Endometrial microvascular endothelial cells (primary cell): ENCODE data around the gene PACSIN1. TPM values are rescaled to one million over a fixed set of nuclear protein-coding genes. Genes with fewer than 3 reads are reported as not detected.

Source experiments
- in situ Hi-C: cut with HindIII; loops from 2 replicates; pipeline ENCODE4 v1.10.0; 2017; ENCODE audit warnings: low sequenced_read_pairs, low pct_unique_long_range_greater_than_20kb; ENCODE audit errors: inconsistent ontology term
- total RNA-seq: library from RNA; depleted of rRNA; stranded (reverse); fragments of >200 nt; gene quantifications from one replicate; pipeline ENCODE4 v1.2.3, GENCODE V29; 2015; ENCODE audit errors: inconsistent ontology term

Gene PACSIN1
- total RNA-seq, 1 donor from 2014 or later, result not detected

GRCh38 chr6:34511214-34511914 is 45.5 kb downstream of the PACSIN1 start:
- in situ Hi-C loops, result no loop called here

DNA sequence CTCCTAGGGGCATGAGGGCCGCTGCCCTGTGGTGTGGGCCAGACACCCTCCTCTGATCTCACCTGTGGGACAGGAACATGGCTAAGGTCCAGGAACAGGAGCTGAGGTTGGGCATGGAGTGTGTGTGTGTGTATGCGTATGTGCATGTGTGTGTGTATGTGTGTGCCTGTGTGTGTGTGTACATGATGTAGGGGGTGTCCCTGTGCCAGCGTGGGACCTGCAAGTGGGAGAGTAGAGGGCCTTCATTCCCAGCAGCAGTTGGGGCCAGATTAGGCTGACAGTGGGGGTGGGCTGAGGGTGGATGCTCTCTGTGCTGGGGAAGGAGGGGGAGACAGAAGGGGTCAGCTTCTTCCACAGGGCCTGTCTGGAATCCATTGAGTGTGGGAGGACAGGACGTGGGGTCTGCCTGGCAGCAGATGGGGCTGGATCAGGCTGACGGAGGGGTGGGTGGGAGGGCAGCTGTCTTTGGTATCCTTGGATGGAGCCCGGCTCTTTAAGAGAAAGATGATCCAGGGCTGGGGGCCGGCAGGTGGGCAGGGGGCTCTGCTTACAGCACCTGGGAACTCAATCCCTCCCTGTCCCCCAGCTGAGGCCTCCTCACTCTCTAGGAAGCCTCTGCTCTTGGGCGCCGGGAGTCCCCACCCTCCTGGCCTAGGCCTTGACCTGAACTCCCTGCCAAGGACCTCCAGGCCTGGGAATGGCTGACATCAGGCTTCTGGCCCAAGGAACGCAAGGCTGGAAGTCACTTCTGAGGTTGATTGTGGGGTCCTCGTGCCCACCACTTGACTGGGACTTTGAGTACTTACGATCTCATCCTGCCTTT is 46.2 kb downstream of the PACSIN1 start:
- in situ Hi-C loops, result no loop called here

DNA sequence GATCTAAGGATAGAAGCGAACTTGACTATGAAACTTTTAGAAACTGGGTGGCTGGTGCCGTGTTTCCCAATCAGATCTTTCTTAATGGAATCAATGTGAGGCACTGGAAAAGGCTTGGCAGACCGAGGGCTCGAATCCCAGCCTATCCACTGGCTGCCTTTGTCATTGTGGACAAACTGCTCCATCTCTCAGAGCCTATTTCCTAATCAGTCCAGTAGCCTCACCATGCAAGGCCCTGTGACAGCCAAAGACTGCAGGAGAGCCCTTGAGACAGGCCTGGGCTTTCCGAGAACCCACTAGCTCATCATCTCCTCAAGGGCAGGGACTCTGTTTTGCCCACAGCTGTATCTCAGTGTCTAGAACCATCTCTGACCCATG is 46.9 kb downstream of the PACSIN1 start:
- in situ Hi-C loops, result no loop called here

- in situ Hi-C loops, result no loop called here
Observed at GRCh38 chr6:34513646-34514045, 47.8 kb downstream of the PACSIN1 start.

DNA sequence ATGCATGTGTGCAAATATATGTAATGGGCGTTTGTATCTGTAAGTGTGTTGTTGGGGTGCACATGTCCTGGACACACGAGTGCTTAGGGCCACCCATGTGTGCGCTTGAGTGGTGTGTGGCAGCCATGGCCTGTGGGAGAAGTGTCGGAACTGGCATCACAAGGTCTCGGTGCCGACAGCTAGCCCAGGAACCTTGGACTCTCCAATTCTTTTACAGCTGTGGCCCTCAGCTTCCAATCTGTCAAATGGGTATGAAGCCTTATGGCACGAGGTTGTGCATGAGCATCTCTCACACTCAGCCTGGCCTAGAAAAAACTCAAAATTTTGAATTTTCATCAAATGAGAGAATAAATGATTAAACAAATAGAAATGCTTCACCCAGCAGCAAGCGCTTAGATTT is 48.2 kb downstream of the PACSIN1 start:
- in situ Hi-C loops, result no loop called here

DNA sequence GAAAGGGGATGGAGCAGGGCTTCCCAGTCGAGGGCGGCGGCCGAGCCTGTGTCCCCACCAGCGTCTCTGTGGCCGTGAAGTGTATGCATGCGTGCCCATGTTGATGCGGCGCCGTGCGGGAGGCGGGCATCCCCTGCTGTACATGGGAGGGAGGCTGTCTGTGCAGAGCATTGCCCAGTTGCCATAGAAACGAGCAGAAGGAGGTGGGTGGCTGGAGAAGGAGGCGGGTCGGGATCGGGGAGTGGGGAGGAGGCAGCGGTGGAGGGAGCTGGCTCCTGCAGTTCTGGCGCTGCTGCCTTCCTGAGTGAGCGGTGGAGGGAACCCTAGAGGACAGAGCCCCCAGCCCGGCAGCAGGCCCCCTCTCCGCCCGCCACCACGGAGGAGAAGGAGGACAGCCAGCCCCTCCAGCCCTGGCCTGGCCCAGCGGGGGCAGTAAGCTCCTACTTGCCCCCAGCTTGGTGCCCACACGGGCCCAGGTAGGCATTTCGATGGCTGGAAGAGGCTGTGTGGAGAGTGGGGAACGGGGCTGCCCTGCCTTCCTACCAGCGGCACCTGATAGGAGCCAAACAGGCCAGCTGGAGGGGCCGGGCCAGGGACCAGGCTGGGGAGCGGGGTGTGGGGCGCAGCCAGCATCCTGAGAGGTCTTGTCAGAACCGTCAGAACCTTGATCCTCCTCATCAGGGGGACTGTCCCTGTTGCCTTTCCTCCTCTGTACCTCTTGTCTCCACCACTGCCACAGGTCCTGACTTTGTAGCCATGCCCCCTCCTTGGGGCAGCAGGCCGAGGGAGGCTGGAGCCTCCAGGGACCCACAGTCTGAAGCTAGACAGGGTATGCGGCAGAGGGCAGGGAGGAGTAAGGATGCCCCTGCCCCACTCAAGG is 49.0 kb downstream of the PACSIN1 start:
- in situ Hi-C loops, result no loop called here

DNA sequence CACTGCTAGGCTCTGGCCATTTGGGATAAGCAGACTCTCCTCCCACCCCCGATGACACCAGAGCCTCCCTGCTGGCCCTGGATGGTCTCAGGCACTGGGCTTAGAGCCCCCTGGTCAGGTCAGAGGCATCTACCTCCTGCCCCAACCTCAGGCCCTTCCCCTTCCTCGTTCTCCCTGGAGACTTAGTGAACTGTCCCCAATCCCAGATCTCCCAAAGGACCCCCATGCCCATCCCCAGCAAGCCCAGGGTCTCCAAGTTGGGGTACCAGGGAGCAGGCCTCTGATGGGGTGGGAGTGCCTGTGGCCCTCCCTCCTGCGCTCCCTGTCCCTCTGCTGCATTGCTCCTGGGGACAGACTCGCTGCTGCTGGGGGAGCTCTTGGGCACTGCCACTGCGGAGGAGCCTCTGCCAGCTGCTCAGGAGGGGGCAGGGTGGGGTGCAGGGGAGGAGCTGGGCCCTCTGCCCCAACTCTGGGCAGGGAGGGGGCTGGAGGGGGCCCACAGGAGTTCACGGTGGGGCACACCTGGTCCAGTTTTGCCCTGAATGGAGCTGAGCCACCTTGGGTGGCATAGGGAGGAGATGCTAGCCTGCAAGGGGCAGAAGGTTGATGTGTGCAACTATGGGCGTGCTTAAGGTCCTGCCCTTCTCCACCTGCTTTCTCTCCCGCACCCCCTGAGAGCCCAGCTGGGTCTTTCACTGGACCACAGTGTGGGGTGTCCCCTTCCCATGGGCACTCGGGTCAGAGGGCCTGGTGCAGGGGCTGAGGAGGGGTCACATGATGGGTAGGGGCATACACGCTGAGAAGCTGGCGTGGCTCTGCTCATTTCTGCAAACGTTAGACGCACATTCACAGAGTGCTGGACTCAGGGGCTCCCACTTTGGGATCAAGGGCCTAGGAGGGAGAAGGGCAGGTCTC is 49.9 kb downstream of the PACSIN1 start:
- in situ Hi-C loops, result no loop called here

DNA sequence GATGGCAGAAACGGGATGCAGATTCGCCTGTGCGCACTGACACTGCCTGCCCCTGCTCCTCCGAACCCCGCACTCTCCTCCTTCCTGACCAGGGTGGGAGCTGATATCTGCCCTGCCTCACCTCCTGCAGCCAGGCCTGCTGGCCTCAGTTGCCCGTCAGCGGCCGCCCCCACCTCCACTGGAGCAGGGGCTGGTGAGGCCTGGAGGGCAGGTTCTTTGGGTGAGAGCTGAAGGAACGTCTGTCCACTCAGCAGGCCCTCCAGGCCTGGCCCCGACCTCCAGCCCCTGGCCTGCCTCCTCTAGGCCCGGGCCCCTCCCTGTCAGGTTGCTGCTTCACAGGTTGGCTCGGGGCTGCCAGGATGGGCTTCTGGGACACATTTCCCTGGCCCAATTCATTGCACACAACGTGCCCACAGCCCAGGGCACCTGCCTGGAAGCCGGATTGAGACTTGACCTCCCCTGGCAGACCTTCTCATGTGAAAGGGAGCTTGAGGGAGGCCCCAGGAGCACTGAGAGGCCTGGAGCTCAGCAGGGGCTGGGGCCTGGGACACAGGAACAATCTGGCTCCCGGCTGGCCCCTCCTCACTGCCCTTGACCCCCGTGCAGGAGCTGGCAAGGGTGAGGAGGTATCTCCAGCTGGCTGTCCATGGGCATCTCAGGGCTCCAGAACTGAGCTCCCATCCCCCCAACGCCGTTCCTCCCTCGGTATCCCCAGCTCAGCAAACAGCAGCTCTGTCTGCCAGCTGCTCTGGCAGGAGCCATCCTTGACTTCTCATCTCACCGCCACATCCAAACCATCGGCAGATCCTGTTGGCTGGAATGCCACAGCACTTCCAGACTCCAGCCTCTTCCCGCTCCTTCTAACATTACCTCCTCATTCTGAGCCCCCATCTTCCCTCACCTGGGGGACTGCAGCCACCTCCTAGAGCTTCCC is 50.8 kb downstream of the PACSIN1 start:
- in situ Hi-C loops, result no loop called here

DNA sequence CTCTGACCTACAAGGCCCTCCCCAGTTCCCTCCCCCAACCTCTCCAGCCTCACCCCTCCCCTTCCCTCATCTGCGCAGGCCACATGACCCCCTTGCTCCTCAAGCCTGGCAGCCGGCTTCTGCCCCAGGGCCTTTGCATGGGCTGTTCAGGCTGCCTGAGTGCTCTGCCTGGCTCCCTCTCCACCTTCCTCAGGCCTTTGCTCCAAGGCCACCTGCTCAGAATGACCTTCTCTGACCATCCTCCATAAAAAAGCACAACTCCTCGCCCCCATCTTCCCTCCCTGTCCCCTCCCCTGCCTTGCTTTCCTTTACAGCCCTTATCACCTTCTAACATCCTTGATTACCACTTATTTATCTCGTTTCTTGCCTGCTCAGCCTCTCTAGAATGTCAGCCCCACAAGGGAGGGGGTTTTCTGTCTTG is 51.6 kb downstream of the PACSIN1 start:
- in situ Hi-C loops, result no loop called here

DNA sequence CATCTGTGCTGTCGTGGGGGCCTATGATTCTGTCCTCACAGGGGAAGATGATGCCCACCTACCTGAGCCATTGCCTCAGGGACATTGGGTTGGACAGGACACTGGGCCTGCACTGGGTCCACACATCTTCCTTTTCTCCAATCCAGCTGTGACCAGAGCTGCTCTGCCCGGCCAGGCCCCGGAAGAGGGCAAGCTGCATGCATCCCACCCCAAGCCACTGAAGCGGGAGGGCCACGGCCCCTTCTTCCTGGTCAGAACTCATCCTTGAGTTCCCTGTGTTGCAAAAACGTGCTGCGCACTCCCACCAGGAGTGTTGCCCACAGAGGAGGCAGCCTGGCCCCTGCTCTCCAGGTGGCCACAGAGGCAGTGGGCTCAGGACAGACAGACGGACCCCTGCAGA is 52.1 kb downstream of the PACSIN1 start:
- in situ Hi-C loops, result no loop called here

DNA sequence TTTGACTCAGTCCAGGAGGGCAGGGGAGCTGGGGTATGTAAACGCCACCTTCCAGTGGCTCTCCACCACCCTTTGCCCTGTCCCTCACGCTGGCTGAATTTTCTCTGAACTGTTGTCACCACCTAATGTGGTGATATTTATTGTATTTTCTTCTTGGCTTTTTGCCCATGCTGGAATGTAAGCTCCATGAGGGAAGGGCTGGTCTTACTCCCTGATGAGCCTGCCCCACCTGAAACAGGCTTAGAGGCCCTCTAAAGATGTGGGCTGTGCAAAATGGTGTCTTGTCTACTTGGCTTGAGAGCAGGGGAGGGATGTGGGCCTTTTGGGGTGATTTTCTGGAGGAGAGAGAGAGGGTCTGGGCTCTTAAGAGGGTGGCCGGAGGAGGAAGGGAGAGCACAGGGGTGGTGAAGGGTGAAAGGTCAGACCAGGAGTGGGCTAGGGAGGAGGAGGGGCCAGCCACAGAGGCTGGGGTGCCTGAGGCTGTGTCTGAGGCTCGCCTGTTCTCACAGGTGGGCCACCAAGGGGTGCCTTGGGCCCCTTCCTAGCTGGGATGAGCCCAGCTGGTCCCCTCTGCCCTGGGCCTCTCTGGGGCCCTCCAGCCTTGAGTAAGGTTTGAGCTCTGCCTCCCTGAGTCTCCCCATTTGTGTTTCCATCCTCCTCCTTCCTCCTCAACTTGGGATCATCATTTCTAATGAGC is 52.9 kb downstream of the PACSIN1 start:
- in situ Hi-C loops, result no loop called here

DNA sequence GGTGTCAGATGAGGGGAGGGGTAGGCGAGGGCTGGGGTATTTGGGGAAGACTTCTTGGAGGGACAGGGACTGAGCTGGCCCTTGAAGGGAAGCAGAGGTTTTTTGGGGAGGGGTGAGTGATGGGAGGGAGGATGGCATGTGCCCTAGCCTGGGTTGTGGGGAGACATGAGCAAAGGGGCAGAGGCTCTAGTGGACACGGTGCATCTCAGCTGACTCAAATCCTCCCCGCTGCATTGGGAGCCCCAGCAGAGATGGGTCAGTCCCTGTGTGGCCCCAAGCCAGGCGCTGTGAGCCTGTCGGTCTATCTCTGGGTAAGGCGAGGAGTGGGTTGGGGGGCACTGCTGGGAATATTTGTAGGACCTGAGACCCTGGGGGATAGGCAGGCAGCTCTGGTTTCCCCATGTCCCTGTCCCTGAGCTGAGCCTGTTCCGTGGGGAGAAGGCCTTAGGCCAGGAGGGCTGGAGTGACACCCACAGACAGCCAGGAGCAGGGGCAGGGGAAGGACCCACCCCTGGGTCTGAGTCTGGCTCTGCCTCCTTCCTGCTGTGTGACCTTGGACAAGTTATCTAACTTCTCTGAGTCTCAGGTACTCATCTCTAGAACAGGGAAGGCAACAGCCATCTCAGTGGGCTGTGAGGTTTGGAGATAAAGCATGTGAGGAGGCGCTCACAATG is 54.2 kb downstream of the PACSIN1 start:
- in situ Hi-C loops, result no loop called here

DNA sequence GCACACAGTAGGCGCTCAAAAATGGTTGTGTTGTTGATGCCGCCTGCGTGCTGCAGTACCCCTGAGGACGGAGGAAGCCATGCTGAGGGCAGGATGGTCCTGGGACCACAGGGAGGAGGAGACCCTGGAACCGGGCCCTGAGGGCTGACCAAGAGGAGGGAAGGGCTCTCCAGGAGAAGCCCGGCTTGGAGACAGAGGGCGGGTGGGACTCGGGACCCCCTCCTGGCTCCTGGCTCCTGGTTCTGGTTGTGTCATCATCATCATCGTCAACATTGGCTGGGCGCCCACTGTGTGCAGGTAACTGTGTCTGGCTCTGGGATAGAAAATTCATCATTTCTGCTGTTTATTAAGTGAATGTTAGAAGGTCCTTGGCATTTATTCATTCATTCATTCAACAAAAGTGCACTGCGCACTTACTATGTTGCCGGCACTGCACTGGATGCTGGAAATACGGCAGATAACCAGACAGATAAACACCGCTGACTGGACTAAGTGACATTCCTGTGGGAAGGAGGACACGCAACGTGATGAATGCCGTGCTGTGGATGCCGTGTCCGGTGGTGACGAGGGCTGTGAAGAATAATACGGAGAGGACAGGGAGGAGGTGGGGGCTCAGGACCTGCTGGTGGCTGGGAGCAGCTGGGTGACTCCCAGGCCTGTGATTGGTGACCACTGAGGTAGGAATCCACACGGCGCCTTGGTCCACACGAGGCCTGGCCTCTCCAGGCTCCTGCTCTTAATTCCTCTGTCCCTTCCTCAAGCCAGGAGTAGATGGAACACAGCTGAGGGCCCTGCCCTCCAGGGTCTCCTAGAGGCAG is 55.0 kb downstream of the PACSIN1 start:
- in situ Hi-C loops, result no loop called here

DNA sequence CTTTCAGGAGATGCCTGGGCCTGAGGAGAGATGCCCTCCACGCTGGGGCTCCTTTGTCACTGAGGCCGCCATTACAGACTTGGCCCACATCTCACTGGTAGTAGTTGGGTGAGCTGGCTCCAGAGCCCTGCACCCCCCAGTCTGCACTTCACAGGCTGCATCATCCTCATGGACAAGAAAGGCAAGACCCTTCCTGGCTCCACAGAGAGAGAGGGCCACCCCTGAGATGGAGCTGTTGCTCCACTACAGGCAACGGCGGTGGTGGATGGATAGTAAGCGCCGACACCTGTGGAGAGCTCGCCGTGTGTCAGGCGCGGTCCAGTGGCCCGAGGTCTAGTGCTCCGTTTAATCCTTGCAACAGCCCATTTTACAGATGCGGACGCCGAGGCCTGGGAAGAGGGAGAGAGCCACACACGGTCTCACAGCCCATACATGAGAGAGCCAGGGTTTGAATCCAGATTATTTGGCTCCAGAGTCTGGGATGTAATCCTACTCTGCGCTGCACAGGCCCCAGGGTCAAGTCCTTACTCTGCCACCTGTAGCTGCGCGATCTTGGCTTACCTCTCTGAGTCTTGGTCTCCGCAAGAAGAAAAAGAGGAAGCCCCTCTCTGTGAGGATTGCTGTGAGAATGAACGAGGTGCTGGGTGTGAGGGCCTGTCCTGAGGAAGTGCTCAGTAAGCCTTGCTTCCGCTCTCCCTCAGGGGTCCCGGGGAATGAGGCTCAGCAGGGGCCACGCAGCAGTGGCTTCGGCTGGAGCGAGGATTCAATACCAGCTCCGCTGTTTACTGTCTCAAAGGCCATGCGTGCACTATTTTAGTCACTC is 55.8 kb downstream of the PACSIN1 start:
- in situ Hi-C loops, result no loop called here

DNA sequence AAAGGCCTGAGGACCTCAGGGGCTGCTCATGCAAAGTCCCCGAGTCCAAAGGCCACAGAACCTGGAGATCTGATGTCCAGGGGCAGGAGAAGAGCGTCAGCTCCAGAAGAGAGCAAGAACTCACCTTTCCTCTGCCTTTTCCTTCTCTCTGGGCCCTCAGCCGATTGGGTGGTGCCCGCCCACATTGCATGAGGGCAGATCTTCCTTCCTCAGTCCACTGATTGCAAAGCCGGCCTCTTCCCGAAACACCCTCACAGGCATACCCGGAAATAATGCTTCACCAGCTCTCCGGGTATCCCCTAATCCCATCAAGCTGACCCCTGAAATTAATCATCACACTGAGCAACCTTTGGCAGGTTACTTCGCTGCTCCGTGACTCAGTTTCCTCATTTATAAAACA is 56.9 kb downstream of the PACSIN1 start:
- in situ Hi-C loops, result no loop called here
